ENCODE measurements around the gene TTC23. TPM values are rescaled to one million over a fixed set of nuclear protein-coding genes. Genes with fewer than 3 reads are reported as not detected.

Gene TTC23
- total RNA-seq, 1 donor from 2014 or later: 12.1 TPM

GRCh38 chr15:99250494-99250856 lies 1.1 kb upstream of the TTC23 start:
- TF ChIP-seq CTCF (conservative IDR thresholded peaks at IDR 0.05; ENCODE audit: low read depth, low read length): no peak
- peak overlapping the region; percentile 69 for H3K4me3 ChIP-seq (ENCODE audit: low read depth, low read length)
- DNase-seq (ENCODE audit: low read depth): no peak

GRCh38 chr15:99250001-99250400 lies 620 bp upstream of the TTC23 start:
- no peak for DNase-seq (ENCODE audit: low read depth)
- H3K4me3 ChIP-seq (ENCODE audit: low read depth, low read length): peak overlapping the region; percentile 69
- no peak for TF ChIP-seq CTCF (conservative IDR thresholded peaks at IDR 0.05; ENCODE audit: low read depth, low read length)

- TF ChIP-seq CTCF (conservative IDR thresholded peaks at IDR 0.05; ENCODE audit: low read depth, low read length): no peak
- no peak for DNase-seq (ENCODE audit: low read depth)
- H3K4me3 ChIP-seq (ENCODE audit: low read depth, low read length): peak overlapping the region; percentile 69
Measured at GRCh38 chr15:99248000-99248715, 1.2 kb downstream of the TTC23 start.

- TF ChIP-seq CTCF (conservative IDR thresholded peaks at IDR 0.05; ENCODE audit: low read depth, low read length): no peak
- DNase-seq (ENCODE audit: low read depth): no peak
- no peak overlapping the region for H3K4me3 ChIP-seq (ENCODE audit: low read depth, low read length)
Measured at GRCh38 chr15:99247062-99247461, 2.3 kb downstream of the TTC23 start.

GRCh38 chr15:99244306-99244705 lies 5.1 kb downstream of the TTC23 start:
- no peak for DNase-seq (ENCODE audit: low read depth)
- H3K4me3 ChIP-seq (ENCODE audit: low read depth, low read length): no peak overlapping the region
- TF ChIP-seq CTCF (conservative IDR thresholded peaks at IDR 0.05; ENCODE audit: low read depth, low read length): no peak

- no peak for DNase-seq (ENCODE audit: low read depth)
- no peak for TF ChIP-seq CTCF (conservative IDR thresholded peaks at IDR 0.05; ENCODE audit: low read depth, low read length)
- H3K4me3 ChIP-seq (ENCODE audit: low read depth, low read length): no peak overlapping the region
Measured at GRCh38 chr15:99241752-99242151, 7.6 kb downstream of the TTC23 start.

- DNase-seq (ENCODE audit: low read depth): no peak
- no peak for TF ChIP-seq CTCF (conservative IDR thresholded peaks at IDR 0.05; ENCODE audit: low read depth, low read length)
- H3K4me3 ChIP-seq (ENCODE audit: low read depth, low read length): no peak overlapping the region
Measured at GRCh38 chr15:99239545-99240198, 9.7 kb downstream of the TTC23 start.
